HepG2 (cell line): Measurements from ENCODE around the gene SLC23A3. TPM values are rescaled to one million over a fixed set of nuclear protein-coding genes. Genes with fewer than 3 reads are reported as not detected.

Experiments used
- BCL3 ChIP-seq: sonication (generic); formaldehyde crosslinking; IDR thresholded peaks from 2 replicates; pipeline ENCODE4 v1.5.1; 2020; ENCODE audit warnings: mild to moderate bottlenecking, missing genetic modification reagents, moderate library complexity
- CBX2 ChIP-seq, 2 experiments: fragments of 200-600 bp in 1 of 2; sonication (generic); formaldehyde crosslinking in 1 of 2; IDR thresholded peaks; 2 replicates each; pipeline versions ENCODE4 v1.7.0 to v1.8.1; 2018 to 2022; ENCODE audit warnings: low read depth in 2 of 2, low read length in 1 of 2, mild to moderate bottlenecking in 1 of 2, missing genetic modification reagents in 1 of 2
- CENPBD1 ChIP-seq: sonication (generic); formaldehyde crosslinking; IDR thresholded peaks from 2 replicates; pipeline ENCODE4 v1.8.0; 2022; ENCODE audit warnings: missing genetic modification reagents, low read depth, mild to moderate bottlenecking, borderline replicate concordance
- DNMT1 ChIP-seq: sonication (generic); formaldehyde crosslinking; IDR thresholded peaks from 2 replicates; pipeline ENCODE4 v1.5.1; 2020; ENCODE audit warnings: mild to moderate bottlenecking, missing genetic modification reagents
- HBP1 ChIP-seq: IDR thresholded peaks from 2 replicates; pipeline ENCODE4 v1.6.1; 2016; ENCODE audit warnings: low read depth, control low read depth
- MTA1 ChIP-seq: sonication (generic); formaldehyde crosslinking; IDR thresholded peaks from 2 replicates; pipeline ENCODE4 v1.4.0; 2020; ENCODE audit warnings: missing genetic modification reagents, mild to moderate bottlenecking, borderline replicate concordance
- POGK ChIP-seq: sonication (generic); formaldehyde crosslinking; conservative IDR thresholded peaks from 2 replicates; pipeline ENCODE4 v1.8.0; 2022; ENCODE audit warnings: mild to moderate bottlenecking, moderate library complexity, missing genetic modification reagents
- POLR2G ChIP-seq: fragments of 200-400 bp; formaldehyde crosslinking; IDR thresholded peaks from 2 replicates; pipeline ENCODE4 v1.6.1; 2018; ENCODE audit warnings: mild to moderate bottlenecking, low read depth, low read length, moderate library complexity
- SAFB2 ChIP-seq: sonication (generic); formaldehyde crosslinking; IDR thresholded peaks from 2 replicates; pipeline ENCODE4 v1.5.1; 2020; ENCODE audit warnings: missing genetic modification reagents, low read depth, mild to moderate bottlenecking, borderline replicate concordance
- SKI ChIP-seq: fragments of 450-650 bp; IDR thresholded peaks from one replicate; pipeline ENCODE4 v1.6.1; 2018; ENCODE audit warnings: mild to moderate bottlenecking; ENCODE audit not compliant: partially characterized antibody
- SNAPC5 ChIP-seq: sonication (generic); formaldehyde crosslinking; IDR thresholded peaks from 2 replicates; pipeline ENCODE4 v1.8.1; 2023; ENCODE audit warnings: mild to moderate bottlenecking, missing genetic modification reagents, borderline replicate concordance
- TFDP2 ChIP-seq: sonication (generic); formaldehyde crosslinking; IDR thresholded peaks from 2 replicates; pipeline ENCODE4 v1.4.0; 2020; ENCODE audit warnings: missing genetic modification reagents
- ZBTB8A ChIP-seq: sonication (generic); formaldehyde crosslinking; IDR thresholded peaks from 2 replicates; pipeline ENCODE4 v1.4.0; 2020; ENCODE audit warnings: mild to moderate bottlenecking, low read depth, missing genetic modification reagents, borderline replicate concordance
- ZNF432 ChIP-seq: sonication (generic); formaldehyde crosslinking; IDR thresholded peaks from 2 replicates; pipeline ENCODE4 v1.5.0; 2020; ENCODE audit warnings: missing genetic modification reagents, mild to moderate bottlenecking, borderline replicate concordance
- ZNF639 ChIP-seq: conservative IDR thresholded peaks from 2 replicates; pipeline ENCODE4 v1.6.1; 2018; ENCODE audit warnings: missing genetic modification reagents
- ZNF839 ChIP-seq: sonication (generic); formaldehyde crosslinking; IDR thresholded peaks from 2 replicates; pipeline ENCODE4 v1.4.0; 2020; ENCODE audit warnings: missing genetic modification reagents, mild to moderate bottlenecking, borderline replicate concordance
- ZUFSP ChIP-seq: sonication (generic); formaldehyde crosslinking; IDR thresholded peaks from 2 replicates; pipeline ENCODE4 v1.9.0; 2021; ENCODE audit warnings: missing genetic modification reagents, mild to moderate bottlenecking, borderline replicate concordance
- polyA plus RNA-seq, 8 experiments: library from polyadenylated mRNA; depleted of rRNA in 3 of 8; stranded (reverse) in 7 of 8; unstranded in 1 of 8; fragments of >200 nt; fragmentation: Illumina TruSeq in 4 of 8; extraction: Trizol in 4 of 8; gene quantifications; 2 replicates each; pipeline versions ENCODE4 v1.2.1 to v1.2.3, GENCODE V29; 2011 to 2016; ENCODE audit warnings: low read depth in 4 of 8, missing spikeins in 1 of 8, mixed read lengths in 1 of 8; ENCODE audit not compliant: insufficient read depth in 1 of 8
- total RNA-seq, 5 experiments: library from RNA; depleted of rRNA; stranded (reverse); fragments of >200 nt; fragmentation: Illumina TruSeq; extraction: Trizol; gene quantifications; 2 replicates each; pipeline ENCODE4 v1.2.3, GENCODE V29; 2016; ENCODE audit warnings: low read depth in 1 of 5

Gene SLC23A3
- total and polyA plus RNA-seq, 2 of the 13 experiments (the other 11 are each of a cell fraction or from before 2014, with no cell fraction given): 0.38 to 0.78 TPM

GRCh38 chr2:219210196-219210885 lies 40.5 kb upstream of the SLC23A3 start (continued):
- TF ChIP-seq HBP1 (CRISPR knock-in tag): no peak
- TF ChIP-seq TFDP2 (CRISPR knock-in tag): no peak
- no peak for TF ChIP-seq DNMT1 (CRISPR knock-in tag)
- no peak for TF ChIP-seq ZUFSP (CRISPR knock-in tag)
- TF ChIP-seq ZNF432: no peak
- peak; percentile 49; the same call in 1 of the 2 replicates for TF ChIP-seq MTA1 (CRISPR knock-in tag)
- no peak for TF ChIP-seq SNAPC5 (CRISPR knock-in tag)
- no peak for TF ChIP-seq SAFB2
- no peak for TF ChIP-seq CENPBD1 (CRISPR knock-in tag)
- 0 out of 2 replicates have a peak, but pooled peaks have one; percentile 28 for TF ChIP-seq ZNF839 (CRISPR knock-in tag)
- TF ChIP-seq ZBTB8A (CRISPR knock-in tag): no peak
- no peak for TF ChIP-seq POGK
- TF ChIP-seq CBX2 (IDR thresholded peaks at IDR 0.05; ENCODE audit: low read depth, low read length): no peak
- TF ChIP-seq CBX2 (CRISPR knock-in tag; IDR thresholded peaks at IDR 0.05; ENCODE audit: low read depth): no peak
- TF ChIP-seq POLR2G: peak; percentile 58
- TF ChIP-seq ZNF639 (CRISPR knock-in tag): no peak
- no peak for TF ChIP-seq SKI
- no peak for TF ChIP-seq BCL3 (CRISPR knock-in tag)
